Activated B cell treated with CpG ODN at 0.5 μM for 24 hours (primary cell): ENCODE data around the gene GSTK1. TPM values are rescaled to one million over a fixed set of nuclear protein-coding genes. Genes with fewer than 3 reads are reported as not detected.
"Not testable (repeated sequence)": the region's sequence is repeated elsewhere in the genome, so short reads cannot be mapped to it uniquely, and the experiment has no call there.

Source experiments
- ATAC-seq: fragments of 200-7000 bp; cut with Tn5 transposase; one replicate; pipeline ENCODE4 v1.10.0; 2021; ENCODE audit warnings: low read depth, mild to moderate bottlenecking, moderate library complexity
- CTCF ChIA-PET: fragments of 350-600 bp; sonication (Branson Sonifier 250); formaldehyde crosslinking; loops from one replicate; lab custom pipeline; 2021; ENCODE audit warnings: antibody characterized with exemption; lab: Charles Lee
- POLR2A ChIA-PET: fragments of 350-600 bp; sonication (Branson Sonifier 250); formaldehyde crosslinking; loops from one replicate; lab custom pipeline; 2021; ENCODE audit warnings: antibody characterized with exemption; lab: Charles Lee
- DNase-seq: peaks from one replicate; pipeline ENCODE4 v3.0.0; 2022
- H3K27ac Mint-ChIP-seq: one replicate; pipeline ENCODE4 v1.8.0; 2020; ENCODE audit warnings: mixed read lengths
- H3K27me3 Mint-ChIP-seq: one replicate; pipeline ENCODE4 v1.8.0; 2021; ENCODE audit warnings: mixed read lengths
- H3K36me3 Mint-ChIP-seq: one replicate; pipeline ENCODE4 v1.8.0; 2021; ENCODE audit warnings: low read depth, mixed read lengths
- H3K4me1 Mint-ChIP-seq: one replicate; pipeline ENCODE4 v1.8.0; 2021; ENCODE audit warnings: mixed read lengths
- H3K4me3 Mint-ChIP-seq: one replicate; pipeline ENCODE4 v1.8.0; 2020; ENCODE audit warnings: mild to moderate bottlenecking, mixed read lengths
- H3K9me3 Mint-ChIP-seq: one replicate; pipeline ENCODE4 v1.8.0; 2020; ENCODE audit warnings: mixed read lengths
- CTCF ChIP-seq: fragments of 200-600 bp; IDR thresholded peaks from one replicate; pipeline ENCODE4 v1.8.0; 2022; ENCODE audit warnings: antibody characterized with exemption, mild to moderate bottlenecking
- intact Hi-C: fragments of 100-400 bp; cut with micrococcal nuclease; formaldehyde crosslinking; loops from one replicate; pipeline ENCODE4 v1.15.1; 2024
- total RNA-seq: library from RNA; stranded (reverse); gene quantifications from 2 replicates; pipeline ENCODE4 v1.2.3, GENCODE V29; 2022

Gene GSTK1
- total RNA-seq, 1 donor from 2014 or later: 144 TPM

GRCh38 chr7:143288836-143289235, 25.6 kb downstream of the GSTK1 start:
- ATAC-seq: no peak

GRCh38 chr7:143289421-143289820, 26.2 kb downstream of the GSTK1 start:
- Mint-ChIP-seq H3K4me3 (peak overlapping the region; percentile 96), H3K36me3 (peaks cover 44% of the 10 kb centered on the region), H3K27ac (peak overlapping the region; percentile 88), H3K4me1 (peaks cover 48% of the 10 kb centered on the region), H3K9me3 (no peaks in the 10 kb centered on the region), H3K27me3 (no peaks in the 10 kb centered on the region)
- ATAC-seq: no peak
- DNase-seq: no peak
- TF ChIP-seq CTCF: no peak
- ChIA-PET CTCF (interaction anchor here (0.7 to 0.8 kb wide), 2 partner anchors 12 to 49 kb away, joined by 3 to 4 read pairs; no protein-coding TSS in a partner anchor), POLR2A (interaction anchor here (0.6 to 1.0 kb wide), 2 partner anchors 26 to 91 kb away, joined by 3 to 4 read pairs; partner anchors contain the start of gene GSTK1)
- intact Hi-C loops: loop anchor here (2.0 to 10.0 kb wide), 5 partner anchors 15 to 1545 kb away; partner anchors contain the start of genes EPHB6, TCAF1 and TPK1

More at GRCh38 chr7:143288836-143289235, 25.6 kb downstream of the GSTK1 start:
- Mint-ChIP-seq H3K27ac (peak overlapping the region; percentile 88), H3K4me1 (peaks cover 48% of the 10 kb centered on the region), H3K4me3 (peak overlapping the region; percentile 96), H3K27me3 (no peaks in the 10 kb centered on the region), H3K36me3 (peaks cover 38% of the 10 kb centered on the region), H3K9me3 (no peaks in the 10 kb centered on the region)
- ChIA-PET POLR2A (interaction anchor here (0.7 to 1.6 kb wide), 8 partner anchors 9 to 613 kb away, joined by 3 to 23 read pairs (median 4); partner anchors contain the start of gene TCAF1), CTCF (no interaction called here)
- intact Hi-C loops: loop anchor here (1.0 to 10.0 kb wide), 10 partner anchors 16 to 1546 kb away; partner anchors contain the start of genes EPHB6, GSTK1, TCAF1 and TPK1
- no peak for TF ChIP-seq CTCF
- DNase-seq: no peak

- H3K27ac Mint-ChIP-seq: peak overlapping the region; percentile 88
- intact Hi-C loops: loop anchor here (2.0 to 10.0 kb wide), 5 partner anchors 15 to 1545 kb away; partner anchors contain the start of genes EPHB6, TCAF1 and TPK1
- DNase-seq, H3K27me3 Mint-ChIP-seq, ATAC-seq, H3K9me3 Mint-ChIP-seq: not testable (repeated sequence)
- ChIA-PET POLR2A (interaction anchor here (0.6 to 1.0 kb wide), 4 partner anchors 27 to 106 kb away, joined by 3 to 9 read pairs (median 4); partner anchors contain the start of gene GSTK1), CTCF (interaction anchor here (0.7 to 0.8 kb wide), 2 partner anchors 11 to 49 kb away, joined by 3 to 4 read pairs; no protein-coding TSS in a partner anchor)
- H3K4me1 Mint-ChIP-seq: peaks cover 46% of the 10 kb centered on the region
- peaks cover 48% of the 10 kb centered on the region for H3K36me3 Mint-ChIP-seq
- H3K4me3 Mint-ChIP-seq: peak overlapping the region; percentile 96
Measured at GRCh38 chr7:143289888-143290287, 26.6 kb downstream of the GSTK1 start.

GRCh38 chr7:143290293-143290692, 27.1 kb downstream of the GSTK1 start:
- intact Hi-C loops: no loop called here
- TF ChIP-seq CTCF: no peak
- DNase-seq (no peak), ATAC-seq (no peak)
- POLR2A ChIA-PET: interaction anchor here (0.6 to 0.7 kb wide), 2 partner anchors 85 to 106 kb away, joined by 4 to 9 read pairs; no protein-coding TSS in a partner anchor
- no peaks in the 10 kb centered on the region for H3K9me3 Mint-ChIP-seq
- CTCF ChIA-PET: no interaction called here
- H3K36me3 Mint-ChIP-seq: peaks cover 53% of the 10 kb centered on the region
- H3K27me3 Mint-ChIP-seq: no peaks in the 10 kb centered on the region
- peaks cover 48% of the 10 kb centered on the region for H3K4me1 Mint-ChIP-seq
- no peak overlapping the region for H3K27ac Mint-ChIP-seq
- H3K4me3 Mint-ChIP-seq: peak overlapping the region; percentile 96

- no peaks in the 10 kb centered on the region for H3K9me3 Mint-ChIP-seq
- H3K27ac Mint-ChIP-seq: no peak overlapping the region
- peaks cover 57% of the 10 kb centered on the region for H3K4me1 Mint-ChIP-seq
- no peaks in the 10 kb centered on the region for H3K27me3 Mint-ChIP-seq
- no peak overlapping the region for H3K4me3 Mint-ChIP-seq
- H3K36me3 Mint-ChIP-seq: peaks cover 75% of the 10 kb centered on the region
- no peak for TF ChIP-seq CTCF
- intact Hi-C loops: no loop called here
- CTCF ChIA-PET: interaction anchor here (1.4 kb wide), 1 partner anchor 52 kb away, joined by 4 read pairs; no protein-coding TSS in a partner anchor
- DNase-seq: no peak
- ATAC-seq: no peak
- POLR2A ChIA-PET: no interaction called here
Measured at GRCh38 chr7:143292876-143293275, 29.6 kb downstream of the GSTK1 start.
